MM.1S (cell line): ENCODE results near the gene ZNF506.
"Not testable (repeated sequence)": the region's sequence is repeated elsewhere in the genome, so short reads cannot be mapped to it uniquely, and the experiment has no call there.

ENCODE experiments used
- EZH2 ChIP-seq: fragments of 300-600 bp; sonication (generic); optimal IDR thresholded peaks from 2 replicates; pipeline ENCODE3; 2017; ENCODE audit warnings: low read depth, mild to moderate bottlenecking, antibody characterized with exemption, low read length, mixed read lengths
- TF ChIP-seq, protein P1 (sequence below): fragments of 300-600 bp; sonication (generic); IDR thresholded peaks from 2 replicates; pipeline ENCODE4 v1.5.1; 2016; ENCODE audit warnings: antibody characterized with exemption, low read length, mixed read lengths

DNA sequence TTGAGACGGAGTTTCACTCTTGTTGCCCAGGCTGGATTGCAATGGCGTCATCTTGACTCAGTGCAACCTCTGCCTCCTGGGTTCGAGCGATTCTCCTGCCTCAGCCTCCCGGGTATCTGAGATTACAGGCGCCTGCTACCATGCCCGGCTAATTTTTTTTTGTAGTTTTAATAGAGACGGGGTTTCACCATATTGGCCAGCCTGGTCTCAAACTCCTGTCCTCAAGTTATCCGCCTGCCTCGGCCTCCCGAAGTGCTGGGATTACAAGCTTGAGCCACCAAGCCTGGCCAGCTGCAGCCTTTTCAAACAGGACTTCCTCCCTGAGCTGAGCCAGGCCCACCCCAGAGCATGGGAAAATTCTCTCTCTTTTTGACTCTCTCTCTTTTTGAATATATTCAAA lies 426 bp upstream of the ZNF506 start:
- TF ChIP-seq, protein P1, sequence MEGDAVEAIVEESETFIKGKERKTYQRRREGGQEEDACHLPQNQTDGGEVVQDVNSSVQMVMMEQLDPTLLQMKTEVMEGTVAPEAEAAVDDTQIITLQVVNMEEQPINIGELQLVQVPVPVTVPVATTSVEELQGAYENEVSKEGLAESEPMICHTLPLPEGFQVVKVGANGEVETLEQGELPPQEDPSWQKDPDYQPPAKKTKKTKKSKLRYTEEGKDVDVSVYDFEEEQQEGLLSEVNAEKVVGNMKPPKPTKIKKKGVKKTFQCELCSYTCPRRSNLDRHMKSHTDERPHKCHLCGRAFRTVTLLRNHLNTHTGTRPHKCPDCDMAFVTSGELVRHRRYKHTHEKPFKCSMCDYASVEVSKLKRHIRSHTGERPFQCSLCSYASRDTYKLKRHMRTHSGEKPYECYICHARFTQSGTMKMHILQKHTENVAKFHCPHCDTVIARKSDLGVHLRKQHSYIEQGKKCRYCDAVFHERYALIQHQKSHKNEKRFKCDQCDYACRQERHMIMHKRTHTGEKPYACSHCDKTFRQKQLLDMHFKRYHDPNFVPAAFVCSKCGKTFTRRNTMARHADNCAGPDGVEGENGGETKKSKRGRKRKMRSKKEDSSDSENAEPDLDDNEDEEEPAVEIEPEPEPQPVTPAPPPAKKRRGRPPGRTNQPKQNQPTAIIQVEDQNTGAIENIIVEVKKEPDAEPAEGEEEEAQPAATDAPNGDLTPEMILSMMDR: not testable (repeated sequence)
- TF ChIP-seq EZH2: not testable (repeated sequence)
